Spleen (tissue), 7 donors: ENCODE measurements around the gene ZNF148.

Source experiments
- CTCF ChIP-seq, 11 experiments: fragments of 200-600 bp in 7 of 11; fragments of 450-650 bp in 4 of 11; sonication (generic) in 4 of 11; IDR thresholded peaks in 8 of 11; conservative IDR thresholded peaks in 3 of 11; 1 replicate in 7 of 11; 2 replicates in 4 of 11; pipeline versions ENCODE4 v1.4.0 to v1.8.0; 2016 to 2021; ENCODE audit warnings: antibody characterized with exemption in 11 of 11, inconsistent platforms in 4 of 11, mild to moderate bottlenecking in 1 of 11
- POLR2A ChIP-seq, 3 donors: fragments of 450-650 bp; IDR thresholded peaks; one replicate each; pipeline ENCODE4 v1.5.1; 2017; ENCODE audit warnings: antibody characterized with exemption in 3 of 3, mild to moderate bottlenecking in 1 of 3
- POLR2AphosphoS5 ChIP-seq, 3 donors: sonication (generic); formaldehyde crosslinking; IDR thresholded peaks; one replicate each; pipeline ENCODE4 v1.5.1; 2017; ENCODE audit warnings: antibody characterized with exemption in 3 of 3
- donor health status: DM: no; HTN: no; CAD: no; lungs with moderate emphysema.
- donor health status: DM: no; HTN: no; CAD: no.
- donor health status: DM: no; HTN: no; CAD: no.

DNA sequence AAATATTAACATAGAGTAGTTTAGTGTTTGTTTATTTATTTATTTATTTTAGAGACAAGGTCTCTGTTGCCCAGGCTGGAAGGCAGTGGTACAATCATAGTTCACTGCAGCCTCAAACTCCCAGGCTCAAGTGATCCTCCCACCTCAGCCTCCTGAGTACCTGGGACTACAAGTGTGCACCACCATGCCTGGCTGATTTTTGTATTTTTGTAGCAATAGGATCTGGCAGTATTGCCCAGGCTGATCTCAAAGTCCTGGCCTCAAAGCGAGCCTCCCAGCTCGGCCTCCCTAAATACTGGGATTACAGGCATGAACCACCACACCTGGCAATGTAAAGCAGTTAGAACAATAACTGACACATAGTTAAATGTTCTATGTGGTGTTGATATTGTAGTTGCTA lies 4.4 kb upstream of the ZNF148 start:
- TF ChIP-seq CTCF (IDR thresholded peaks at IDR 0.05 in 8 of 11, conservative IDR thresholded peaks at IDR 0.05 in 3 of 11) (no peak), POLR2AphosphoS5 (IDR thresholded peaks at IDR 0.05) (no peak), POLR2A (IDR thresholded peaks at IDR 0.05) (no peak)
